HEK293 (cell line): ENCODE results near the gene CXCL16.
A peak's percentile ranks its signal among the peaks of the same experiment; 100 is the strongest.

ENCODE experiments used
- BCL11A ChIP-seq: fragments of 450-650 bp; formaldehyde crosslinking; IDR thresholded peaks from 2 replicates; pipeline ENCODE4 v1.5.1; 2016; ENCODE audit warnings: low read depth, missing biosample characterization, missing genetic modification characterization
- FEZF1 ChIP-seq: fragments of 450-650 bp; formaldehyde crosslinking; IDR thresholded peaks from 2 replicates; pipeline ENCODE4 v1.5.1; 2016; ENCODE audit warnings: missing biosample characterization, missing genetic modification characterization
- OSR2 ChIP-seq: fragments of 450-650 bp; formaldehyde crosslinking; IDR thresholded peaks from 2 replicates; pipeline ENCODE4 v1.5.1; 2016; ENCODE audit warnings: missing biosample characterization, missing genetic modification characterization
- SCRT2 ChIP-seq: fragments of 450-650 bp; formaldehyde crosslinking; IDR thresholded peaks from 2 replicates; pipeline ENCODE4 v1.5.1; 2016; ENCODE audit warnings: missing biosample characterization, missing genetic modification characterization
- SP3 ChIP-seq: fragments of 450-650 bp; formaldehyde crosslinking; IDR thresholded peaks from 2 replicates; pipeline ENCODE4 v1.5.1; 2016; ENCODE audit warnings: missing biosample characterization, missing genetic modification characterization
- YY2 ChIP-seq: fragments of 450-650 bp; formaldehyde crosslinking; IDR thresholded peaks from 2 replicates; pipeline ENCODE4 v1.5.1; 2016; ENCODE audit warnings: missing biosample characterization, missing genetic modification characterization
- ZBTB20 ChIP-seq: fragments of 450-650 bp; formaldehyde crosslinking; IDR thresholded peaks from 2 replicates; pipeline ENCODE4 v1.5.1; 2016; ENCODE audit warnings: missing biosample characterization, missing genetic modification characterization
- ZBTB21 ChIP-seq: fragments of 450-650 bp; formaldehyde crosslinking; IDR thresholded peaks from 2 replicates; pipeline ENCODE4 v1.5.1; 2017; ENCODE audit warnings: missing biosample characterization, missing genetic modification characterization
- ZFP37 ChIP-seq: fragments of 450-650 bp; formaldehyde crosslinking; IDR thresholded peaks from 2 replicates; pipeline ENCODE4 v1.5.1; 2016; ENCODE audit warnings: missing biosample characterization, missing genetic modification characterization
- ZIC2 ChIP-seq: fragments of 450-650 bp; formaldehyde crosslinking; IDR thresholded peaks from 2 replicates; pipeline ENCODE4 v1.5.1; 2016; ENCODE audit warnings: missing biosample characterization, missing genetic modification characterization
- ZNF174 ChIP-seq: fragments of 450-650 bp; formaldehyde crosslinking; IDR thresholded peaks from 2 replicates; pipeline ENCODE4 v1.5.0; 2017; ENCODE audit warnings: missing biosample characterization, mild to moderate bottlenecking, missing genetic modification characterization
- ZNF2 ChIP-seq: fragments of 450-650 bp; formaldehyde crosslinking; IDR thresholded peaks from 2 replicates; pipeline ENCODE4 v1.5.1; 2016; ENCODE audit warnings: missing biosample characterization, missing genetic modification characterization
- ZNF221 ChIP-seq: fragments of 450-650 bp; formaldehyde crosslinking; IDR thresholded peaks from 2 replicates; pipeline ENCODE4 v1.5.1; 2017; ENCODE audit warnings: missing biosample characterization, missing genetic modification characterization, borderline replicate concordance
- ZNF266 ChIP-seq: fragments of 450-650 bp; formaldehyde crosslinking; IDR thresholded peaks from 2 replicates; pipeline ENCODE4 v1.5.1; 2016; ENCODE audit warnings: missing biosample characterization, missing genetic modification characterization, low read depth
- ZNF324 ChIP-seq: fragments of 450-650 bp; formaldehyde crosslinking; IDR thresholded peaks from 2 replicates; pipeline ENCODE4 v1.5.1; 2016; ENCODE audit warnings: missing biosample characterization, missing genetic modification characterization
- ZNF341 ChIP-seq: fragments of 450-650 bp; formaldehyde crosslinking; IDR thresholded peaks from 2 replicates; pipeline ENCODE4; 2016; ENCODE audit warnings: low read depth, missing biosample characterization, missing genetic modification characterization
- ZNF394 ChIP-seq: fragments of 450-650 bp; formaldehyde crosslinking; IDR thresholded peaks from 2 replicates; pipeline ENCODE4 v1.5.1; 2016; ENCODE audit warnings: missing biosample characterization, missing genetic modification characterization, mild to moderate bottlenecking, moderate library complexity, borderline replicate concordance
- ZNF600 ChIP-seq: fragments of 450-650 bp; formaldehyde crosslinking; IDR thresholded peaks from 2 replicates; pipeline ENCODE4 v1.5.1; 2016; ENCODE audit warnings: missing biosample characterization, missing genetic modification characterization
- ZNF747 ChIP-seq: fragments of 450-650 bp; formaldehyde crosslinking; IDR thresholded peaks from 2 replicates; pipeline ENCODE4 v1.5.1; 2016; ENCODE audit warnings: missing biosample characterization, missing genetic modification characterization
- ZNF843 ChIP-seq: fragments of 450-650 bp; formaldehyde crosslinking; IDR thresholded peaks from 2 replicates; pipeline ENCODE4 v1.5.1; 2016; ENCODE audit warnings: missing biosample characterization, missing genetic modification characterization
- TF ChIP-seq, protein P1 (sequence below): fragments of 450-650 bp; formaldehyde crosslinking; IDR thresholded peaks from 2 replicates; pipeline ENCODE4 v1.5.1; 2016; ENCODE audit warnings: missing biosample characterization, missing genetic modification characterization
- TF ChIP-seq, protein P2 (sequence below): fragments of 450-650 bp; formaldehyde crosslinking; IDR thresholded peaks from 2 replicates; pipeline ENCODE4 v1.5.1; 2017; ENCODE audit warnings: missing biosample characterization, mild to moderate bottlenecking, missing genetic modification characterization, moderate library complexity
- TF ChIP-seq, protein P3 (sequence below): fragments of 450-650 bp; formaldehyde crosslinking; IDR thresholded peaks from 2 replicates; pipeline ENCODE4 v1.5.1; 2016; ENCODE audit warnings: missing biosample characterization, missing genetic modification characterization
- TF ChIP-seq, protein P4 (sequence below): fragments of 450-650 bp; formaldehyde crosslinking; IDR thresholded peaks from 2 replicates; pipeline ENCODE4 v1.5.1; 2017; ENCODE audit warnings: missing biosample characterization, missing genetic modification characterization
- TF ChIP-seq, protein P5 (sequence below): fragments of 450-650 bp; IDR thresholded peaks from 2 replicates; pipeline ENCODE4 v1.5.1; 2018; ENCODE audit warnings: missing biosample characterization, mild to moderate bottlenecking, missing genetic modification characterization
- TF ChIP-seq, protein P6 (sequence below): fragments of 450-650 bp; formaldehyde crosslinking; IDR thresholded peaks from 2 replicates; pipeline ENCODE4 v1.5.1; 2016; ENCODE audit warnings: missing biosample characterization, missing genetic modification characterization

Gene CXCL16

DNA sequence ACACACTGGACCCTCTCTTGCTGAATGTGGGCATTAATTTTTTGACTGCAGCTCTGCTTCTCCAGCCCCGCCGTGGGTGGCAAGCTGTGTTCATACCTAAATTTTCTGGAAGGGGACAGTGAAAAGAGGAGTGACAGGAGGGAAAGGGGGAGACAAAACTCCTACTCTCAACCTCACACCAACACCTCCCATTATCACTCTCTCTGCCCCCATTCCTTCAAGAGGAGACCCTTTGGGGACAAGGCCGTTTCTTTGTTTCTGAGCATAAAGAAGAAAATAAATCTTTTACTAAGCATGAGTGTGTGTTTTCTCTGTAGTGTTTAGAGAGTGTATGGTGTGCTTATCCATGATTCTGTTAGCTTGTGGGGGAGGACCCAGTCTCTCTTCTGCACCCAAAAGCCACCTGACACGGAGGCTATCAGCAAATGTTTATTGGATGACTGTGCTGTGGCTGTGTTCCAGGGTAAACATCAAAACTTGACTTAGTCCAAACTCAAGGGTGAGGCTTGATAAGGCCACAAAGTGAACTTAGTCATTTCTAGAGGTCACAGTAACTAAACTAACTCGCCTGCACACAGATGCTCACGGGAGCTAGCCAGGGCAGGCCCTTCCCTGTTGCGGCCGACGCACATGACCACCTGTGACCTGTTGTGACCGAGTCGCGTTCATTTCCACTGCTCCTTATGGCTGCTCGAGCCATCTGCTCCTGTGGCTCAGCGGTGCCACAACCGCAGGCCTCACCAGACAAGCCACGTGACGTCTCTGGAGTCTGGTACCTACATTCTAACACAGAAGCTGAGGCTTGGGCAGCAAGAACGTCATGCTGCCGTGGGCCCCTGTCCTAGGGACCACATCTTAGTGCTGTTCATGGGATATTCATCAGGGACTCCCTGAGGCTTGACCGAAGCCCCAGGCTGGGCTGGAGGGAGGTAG, 18.3 kb downstream of the CXCL16 start (continued):
- TF ChIP-seq SP3 (tag by site-specific recombination) (0 out of 2 replicates have a peak, but pooled peaks have one; percentile 22), OSR2 (tag by site-specific recombination) (peak; percentile 79), FEZF1 (tag by site-specific recombination) (peak; percentile 90), ZNF221 (tag by site-specific recombination) (no peak), SCRT2 (tag by site-specific recombination) (peak; percentile 98), ZNF394 (tag by site-specific recombination) (peak; percentile 55; the same call in 1 of the 2 replicates), ZNF324 (0 out of 2 replicates have a peak, but pooled peaks have one; percentile 57), ZFP37 (peak; percentile 30; the same call in 1 of the 2 replicates), ZNF747 (tag by site-specific recombination) (no peak), ZBTB20 (0 out of 2 replicates have a peak, but pooled peaks have one; percentile 15), ZBTB21 (tag by site-specific recombination) (0 out of 2 replicates have a peak, but pooled peaks have one; percentile 3), ZNF174 (tag by site-specific recombination) (no peak), ZIC2 (tag by site-specific recombination) (peak; percentile 46), ZNF341 (tag by site-specific recombination) (no peak), YY2 (tag by site-specific recombination) (no peak), ZNF2 (tag by site-specific recombination) (0 out of 2 replicates have a peak, but pooled peaks have one; percentile 68), BCL11A (tag by site-specific recombination) (peak; percentile 95), ZNF843 (tag by site-specific recombination) (peak; percentile 78), ZNF266 (no peak), ZNF600 (tag by site-specific recombination) (peak; percentile 94)
- TF ChIP-seq, protein P1, sequence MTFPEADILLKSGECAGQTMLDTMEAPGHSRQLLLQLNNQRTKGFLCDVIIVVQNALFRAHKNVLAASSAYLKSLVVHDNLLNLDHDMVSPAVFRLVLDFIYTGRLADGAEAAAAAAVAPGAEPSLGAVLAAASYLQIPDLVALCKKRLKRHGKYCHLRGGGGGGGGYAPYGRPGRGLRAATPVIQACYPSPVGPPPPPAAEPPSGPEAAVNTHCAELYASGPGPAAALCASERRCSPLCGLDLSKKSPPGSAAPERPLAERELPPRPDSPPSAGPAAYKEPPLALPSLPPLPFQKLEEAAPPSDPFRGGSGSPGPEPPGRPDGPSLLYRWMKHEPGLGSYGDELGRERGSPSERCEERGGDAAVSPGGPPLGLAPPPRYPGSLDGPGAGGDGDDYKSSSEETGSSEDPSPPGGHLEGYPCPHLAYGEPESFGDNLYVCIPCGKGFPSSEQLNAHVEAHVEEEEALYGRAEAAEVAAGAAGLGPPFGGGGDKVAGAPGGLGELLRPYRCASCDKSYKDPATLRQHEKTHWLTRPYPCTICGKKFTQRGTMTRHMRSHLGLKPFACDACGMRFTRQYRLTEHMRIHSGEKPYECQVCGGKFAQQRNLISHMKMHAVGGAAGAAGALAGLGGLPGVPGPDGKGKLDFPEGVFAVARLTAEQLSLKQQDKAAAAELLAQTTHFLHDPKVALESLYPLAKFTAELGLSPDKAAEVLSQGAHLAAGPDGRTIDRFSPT, result peak; percentile 61
- TF ChIP-seq, protein P2, sequence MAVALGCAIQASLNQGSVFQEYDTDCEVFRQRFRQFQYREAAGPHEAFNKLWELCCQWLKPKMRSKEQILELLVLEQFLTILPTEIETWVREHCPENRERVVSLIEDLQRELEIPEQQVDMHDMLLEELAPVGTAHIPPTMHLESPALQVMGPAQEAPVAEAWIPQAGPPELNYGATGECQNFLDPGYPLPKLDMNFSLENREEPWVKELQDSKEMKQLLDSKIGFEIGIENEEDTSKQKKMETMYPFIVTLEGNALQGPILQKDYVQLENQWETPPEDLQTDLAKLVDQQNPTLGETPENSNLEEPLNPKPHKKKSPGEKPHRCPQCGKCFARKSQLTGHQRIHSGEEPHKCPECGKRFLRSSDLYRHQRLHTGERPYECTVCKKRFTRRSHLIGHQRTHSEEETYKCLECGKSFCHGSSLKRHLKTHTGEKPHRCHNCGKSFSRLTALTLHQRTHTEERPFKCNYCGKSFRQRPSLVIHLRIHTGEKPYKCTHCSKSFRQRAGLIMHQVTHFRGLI (tag by site-specific recombination), result peak; percentile 11; the same call in 1 of the 2 replicates
- TF ChIP-seq, protein P3, sequence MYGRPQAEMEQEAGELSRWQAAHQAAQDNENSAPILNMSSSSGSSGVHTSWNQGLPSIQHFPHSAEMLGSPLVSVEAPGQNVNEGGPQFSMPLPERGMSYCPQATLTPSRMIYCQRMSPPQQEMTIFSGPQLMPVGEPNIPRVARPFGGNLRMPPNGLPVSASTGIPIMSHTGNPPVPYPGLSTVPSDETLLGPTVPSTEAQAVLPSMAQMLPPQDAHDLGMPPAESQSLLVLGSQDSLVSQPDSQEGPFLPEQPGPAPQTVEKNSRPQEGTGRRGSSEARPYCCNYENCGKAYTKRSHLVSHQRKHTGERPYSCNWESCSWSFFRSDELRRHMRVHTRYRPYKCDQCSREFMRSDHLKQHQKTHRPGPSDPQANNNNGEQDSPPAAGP, result peak; percentile 92
- TF ChIP-seq, protein P4, sequence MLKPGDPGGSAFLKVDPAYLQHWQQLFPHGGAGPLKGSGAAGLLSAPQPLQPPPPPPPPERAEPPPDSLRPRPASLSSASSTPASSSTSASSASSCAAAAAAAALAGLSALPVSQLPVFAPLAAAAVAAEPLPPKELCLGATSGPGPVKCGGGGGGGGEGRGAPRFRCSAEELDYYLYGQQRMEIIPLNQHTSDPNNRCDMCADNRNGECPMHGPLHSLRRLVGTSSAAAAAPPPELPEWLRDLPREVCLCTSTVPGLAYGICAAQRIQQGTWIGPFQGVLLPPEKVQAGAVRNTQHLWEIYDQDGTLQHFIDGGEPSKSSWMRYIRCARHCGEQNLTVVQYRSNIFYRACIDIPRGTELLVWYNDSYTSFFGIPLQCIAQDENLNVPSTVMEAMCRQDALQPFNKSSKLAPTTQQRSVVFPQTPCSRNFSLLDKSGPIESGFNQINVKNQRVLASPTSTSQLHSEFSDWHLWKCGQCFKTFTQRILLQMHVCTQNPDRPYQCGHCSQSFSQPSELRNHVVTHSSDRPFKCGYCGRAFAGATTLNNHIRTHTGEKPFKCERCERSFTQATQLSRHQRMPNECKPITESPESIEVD, result no peak; the same call in 1 of the 2 replicates
- TF ChIP-seq, protein P5, sequence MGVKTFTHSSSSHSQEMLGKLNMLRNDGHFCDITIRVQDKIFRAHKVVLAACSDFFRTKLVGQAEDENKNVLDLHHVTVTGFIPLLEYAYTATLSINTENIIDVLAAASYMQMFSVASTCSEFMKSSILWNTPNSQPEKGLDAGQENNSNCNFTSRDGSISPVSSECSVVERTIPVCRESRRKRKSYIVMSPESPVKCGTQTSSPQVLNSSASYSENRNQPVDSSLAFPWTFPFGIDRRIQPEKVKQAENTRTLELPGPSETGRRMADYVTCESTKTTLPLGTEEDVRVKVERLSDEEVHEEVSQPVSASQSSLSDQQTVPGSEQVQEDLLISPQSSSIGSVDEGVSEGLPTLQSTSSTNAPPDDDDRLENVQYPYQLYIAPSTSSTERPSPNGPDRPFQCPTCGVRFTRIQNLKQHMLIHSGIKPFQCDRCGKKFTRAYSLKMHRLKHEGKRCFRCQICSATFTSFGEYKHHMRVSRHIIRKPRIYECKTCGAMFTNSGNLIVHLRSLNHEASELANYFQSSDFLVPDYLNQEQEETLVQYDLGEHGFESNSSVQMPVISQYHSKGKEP (tag by site-specific recombination), result peak; percentile 22; the same call in 1 of the 2 replicates
- TF ChIP-seq, protein P6, sequence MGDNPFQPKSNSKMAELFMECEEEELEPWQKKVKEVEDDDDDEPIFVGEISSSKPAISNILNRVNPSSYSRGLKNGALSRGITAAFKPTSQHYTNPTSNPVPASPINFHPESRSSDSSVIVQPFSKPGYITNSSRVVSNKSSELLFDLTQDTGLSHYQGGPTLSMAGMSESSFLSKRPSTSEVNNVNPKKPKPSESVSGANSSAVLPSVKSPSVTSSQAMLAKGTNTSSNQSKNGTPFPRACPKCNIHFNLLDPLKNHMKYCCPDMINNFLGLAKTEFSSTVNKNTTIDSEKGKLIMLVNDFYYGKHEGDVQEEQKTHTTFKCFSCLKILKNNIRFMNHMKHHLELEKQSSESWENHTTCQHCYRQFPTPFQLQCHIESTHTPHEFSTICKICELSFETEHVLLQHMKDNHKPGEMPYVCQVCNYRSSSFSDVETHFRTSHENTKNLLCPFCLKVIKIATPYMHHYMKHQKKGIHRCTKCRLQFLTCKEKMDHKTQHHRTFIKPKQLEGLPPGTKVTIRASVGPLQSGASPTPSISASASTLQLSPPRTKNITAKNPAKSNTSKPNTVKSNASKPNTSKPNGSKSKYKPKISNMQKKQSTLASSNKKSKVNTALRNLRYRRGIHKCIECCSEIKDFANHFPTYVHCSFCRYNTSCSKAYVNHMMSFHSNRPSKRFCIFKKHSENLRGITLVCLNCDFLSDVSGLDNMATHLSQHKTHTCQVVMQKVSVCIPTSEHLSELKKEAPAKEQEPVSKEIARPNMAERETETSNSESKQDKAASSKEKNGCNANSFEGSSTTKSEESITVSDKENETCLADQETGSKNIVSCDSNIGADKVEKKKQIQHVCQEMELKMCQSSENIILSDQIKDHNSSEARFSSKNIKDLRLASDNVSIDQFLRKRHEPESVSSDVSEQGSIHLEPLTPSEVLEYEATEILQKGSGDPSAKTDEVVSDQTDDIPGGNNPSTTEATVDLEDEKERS (tag by site-specific recombination), result 0 out of 2 replicates have a peak, but pooled peaks have one; percentile 19
